WI38 (cell line): Measurements from ENCODE around the gene ZNF679.
A peak's percentile ranks its signal among the peaks of the same experiment; 100 is the strongest.
"Not testable (repeated sequence)": the region's sequence is repeated elsewhere in the genome, so short reads cannot be mapped to it uniquely, and the experiment has no call there.

Experiments used
- H3K4me3 ChIP-seq: 2 replicates; pipeline ENCODE4 v1.5.1; 2011; ENCODE audit warnings: low read depth, mild to moderate bottlenecking, control low read depth, low read length
- CTCF ChIP-seq: IDR thresholded peaks from 2 replicates; pipeline ENCODE4 v1.5.1; 2012; ENCODE audit warnings: low read depth, mild to moderate bottlenecking, control low read depth, low read length

The ZNF679 gene

GRCh38 chr7:64228174-64228573 is at the start of gene ZNF679:
Gene ZNF679, plus strand, starts transcription at chr7:64228474. Its CDS starts 20,644 bp downstream, at chr7:64249118.
- H3K4me3 ChIP-seq, result not testable (repeated sequence)

GRCh38 chr7:64180989-64181388 is 47.3 kb upstream of the ZNF679 start:
- H3K4me3 ChIP-seq, result no peak overlapping the region
- no peak for TF ChIP-seq CTCF

GRCh38 chr7:64181586-64181985 is 46.7 kb upstream of the ZNF679 start:
- no peak for TF ChIP-seq CTCF
- no peak overlapping the region for H3K4me3 ChIP-seq

- TF ChIP-seq CTCF, result no peak
- H3K4me3 ChIP-seq, result no peak overlapping the region
Measured at GRCh38 chr7:64182036-64182790, 46.1 kb upstream of the ZNF679 start.

GRCh38 chr7:64183126-64183742 is 45.0 kb upstream of the ZNF679 start:
- no peak overlapping the region for H3K4me3 ChIP-seq
- peak; percentile 50 for TF ChIP-seq CTCF

GRCh38 chr7:64183827-64184372 is 44.4 kb upstream of the ZNF679 start:
- no peak for TF ChIP-seq CTCF
- no peak overlapping the region for H3K4me3 ChIP-seq

GRCh38 chr7:64184376-64184775 is 43.9 kb upstream of the ZNF679 start:
- no peak overlapping the region for H3K4me3 ChIP-seq
- no peak for TF ChIP-seq CTCF
